ENCODE data around the gene UQCRQ.

The UQCRQ gene

GRCh38 chr5:132866342-132867045 is at the start of gene UQCRQ, which contains the start of gene GDF9:
Gene UQCRQ, plus strand, starts transcription at chr5:132866642. Its CDS starts 240 bp downstream, at chr5:132866882.
Gene GDF9, minus strand, starts transcription at chr5:132866469. Its CDS starts 1,936 bp downstream, at chr5:132864533.
- peak; percentile 82 for DNase-seq

DNA sequence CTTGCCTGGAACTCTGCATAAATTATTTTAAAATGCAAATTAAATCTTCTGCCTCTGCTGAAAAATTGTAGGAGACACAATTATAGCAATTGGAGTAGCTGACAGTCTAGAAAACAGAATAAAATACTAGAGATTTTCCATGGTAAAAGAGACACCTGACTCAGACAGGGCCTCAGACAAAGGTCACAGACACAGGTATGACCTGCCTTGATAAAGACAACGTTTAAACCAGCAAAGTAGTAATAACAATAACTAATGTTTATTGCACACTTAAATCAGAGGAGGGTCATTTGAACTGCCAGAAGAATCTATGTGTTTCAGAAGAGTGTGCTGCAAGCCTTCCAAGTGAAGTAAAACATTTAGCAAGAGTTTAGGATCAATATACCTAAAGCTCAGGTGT is 49.4 kb upstream of the UQCRQ start:
- DNase-seq: no peak

DNA sequence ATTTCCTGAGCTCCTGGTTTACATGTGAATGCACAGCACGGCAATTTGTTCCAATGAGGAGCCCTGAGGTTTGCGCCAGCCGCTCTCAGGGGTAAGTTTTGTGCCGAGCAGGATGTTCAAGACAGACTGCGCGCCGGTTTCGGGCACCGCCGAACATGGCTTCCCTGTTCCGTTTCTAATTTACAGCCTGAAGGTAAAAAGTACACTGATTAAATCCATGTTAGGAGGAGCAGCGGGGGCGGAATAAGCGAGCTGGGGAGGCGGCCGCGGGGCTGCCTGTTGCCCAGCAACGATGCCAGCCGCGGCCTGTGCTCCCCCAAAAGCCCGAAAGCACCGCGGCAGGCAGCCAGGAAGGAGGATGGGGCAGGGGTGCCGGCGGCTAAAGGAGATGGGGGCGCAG is 47.0 kb upstream of the UQCRQ start:
- no peak for DNase-seq

- DNase-seq: peak; percentile 80
Observed at GRCh38 chr5:132820162-132820754, 46.2 kb upstream of the UQCRQ start.

GRCh38 chr5:132821350-132821749 is 45.1 kb upstream of the UQCRQ start:
- DNase-seq: no peak

- no peak for DNase-seq
Observed at GRCh38 chr5:132821791-132822190, 44.7 kb upstream of the UQCRQ start.

DNA sequence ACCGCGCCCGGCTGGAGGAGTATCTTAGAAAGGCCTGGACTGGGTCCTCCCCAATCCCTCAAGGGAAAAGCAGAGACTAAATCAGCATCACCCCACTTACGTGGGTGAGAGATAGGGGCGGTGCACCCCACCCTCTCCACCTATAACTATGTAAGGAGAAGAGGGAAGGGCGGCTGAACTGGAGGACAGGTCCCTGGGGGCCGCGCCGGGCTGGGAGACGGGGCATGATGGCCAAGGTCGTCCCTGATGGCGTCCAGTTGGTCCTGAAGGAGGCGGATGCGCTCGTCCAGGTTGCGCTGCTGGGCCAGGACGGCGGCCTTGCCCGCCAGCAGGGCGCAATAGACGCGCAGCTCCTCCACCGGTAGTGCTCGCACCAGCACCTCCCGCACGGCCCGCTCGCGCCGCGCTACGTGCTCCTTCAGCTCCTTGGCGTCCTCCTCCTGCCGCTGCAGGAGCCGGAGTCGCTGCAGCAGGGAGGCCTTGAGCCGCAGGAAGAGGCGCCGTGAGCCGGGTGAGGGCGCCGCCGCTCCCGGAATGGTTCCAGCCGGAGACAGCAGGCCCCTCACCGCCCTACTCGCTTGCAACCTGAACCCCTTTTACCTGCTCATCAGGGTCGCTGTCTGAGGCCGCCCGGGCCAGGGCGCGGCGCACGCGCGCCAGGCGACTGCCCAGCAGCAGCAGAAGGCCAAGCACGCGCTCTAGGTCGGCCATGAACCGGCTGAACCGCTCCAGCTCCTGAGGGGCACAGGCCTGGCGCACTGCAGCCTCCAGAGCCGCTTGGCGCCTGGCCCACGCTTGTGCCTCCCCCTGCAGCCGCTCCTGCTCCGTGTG is 43.6 kb upstream of the UQCRQ start:
- DNase-seq: no peak

GRCh38 chr5:132823481-132824050 is 42.9 kb upstream of the UQCRQ start:
- no peak for DNase-seq

- no peak for DNase-seq
Observed at GRCh38 chr5:132824426-132824825, 42.0 kb upstream of the UQCRQ start.

DNA sequence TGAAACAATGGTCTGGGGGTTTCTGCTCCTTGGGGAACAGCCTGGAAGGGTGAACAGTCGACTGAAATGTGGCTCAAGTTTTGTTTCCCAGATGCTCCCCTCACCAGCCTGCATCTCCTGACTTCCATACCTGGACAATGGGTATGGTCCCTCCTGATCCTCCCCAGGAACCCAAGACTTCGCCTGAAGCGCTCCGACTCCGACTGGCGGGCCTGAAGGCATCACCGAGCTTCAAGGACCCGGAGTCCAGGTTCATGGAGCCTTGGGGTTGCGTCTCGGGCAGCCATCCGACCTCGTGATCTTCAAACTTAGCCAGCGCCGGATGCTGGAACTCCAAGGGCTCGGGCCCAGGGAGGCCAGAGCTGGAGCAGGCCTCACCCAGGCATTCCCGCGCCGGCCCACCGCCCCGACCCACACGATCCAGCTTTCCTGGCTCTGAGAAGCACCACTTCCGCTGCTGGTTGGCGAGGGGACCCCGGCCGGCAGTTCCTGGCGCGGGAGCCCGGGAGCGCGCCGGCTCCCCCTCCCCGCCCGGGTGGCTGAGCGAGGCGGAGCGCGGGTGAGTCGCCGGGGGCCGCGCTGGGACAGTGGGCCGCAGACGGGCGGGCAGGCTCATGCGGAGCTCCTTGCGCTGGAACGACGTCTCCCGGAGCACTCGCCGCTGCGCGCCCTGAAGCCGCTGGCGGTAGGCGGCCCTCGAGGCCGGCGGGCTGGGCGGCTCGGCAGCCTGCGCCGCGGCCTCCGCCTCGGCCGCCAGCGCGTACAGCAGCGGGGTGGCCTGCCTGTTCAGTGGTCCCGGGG is 41.2 kb upstream of the UQCRQ start:
- DNase-seq: no peak

GRCh38 chr5:132825834-132826391 is 40.5 kb upstream of the UQCRQ start:
- DNase-seq: no peak

DNA sequence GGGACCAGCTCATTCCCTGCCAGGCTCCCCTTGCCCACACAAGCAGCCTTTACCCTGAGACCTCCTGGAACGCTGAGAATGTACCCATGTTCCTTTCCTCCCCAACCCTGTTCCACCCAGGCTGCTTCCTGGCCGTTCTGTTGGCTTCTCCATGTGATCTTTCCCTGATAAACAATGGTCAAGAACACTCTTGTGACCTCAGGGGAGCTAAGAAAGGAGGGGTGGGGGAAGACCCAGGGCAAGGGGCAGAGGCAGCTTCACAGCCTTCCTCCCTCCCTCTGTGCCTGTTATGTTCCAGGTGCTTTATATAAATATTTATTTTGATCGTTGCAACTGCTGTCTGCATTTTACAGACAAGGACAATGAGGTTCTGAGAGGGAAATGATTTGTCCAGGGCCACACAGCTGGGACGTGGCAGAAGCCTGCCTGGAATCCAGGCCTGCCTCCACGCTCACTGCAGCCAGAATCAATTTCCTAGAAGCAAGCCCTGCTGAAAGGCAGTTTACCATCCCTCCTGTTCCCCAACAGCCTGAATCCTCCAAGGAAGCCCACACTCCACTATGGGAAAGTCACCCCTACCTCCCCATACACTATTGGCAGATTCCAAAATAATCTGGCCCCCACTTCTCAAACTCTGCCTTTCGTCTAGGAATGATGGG is 39.9 kb upstream of the UQCRQ start:
- DNase-seq: no peak

- no peak for DNase-seq
Observed at GRCh38 chr5:132827943-132828673, 38.3 kb upstream of the UQCRQ start.

DNA sequence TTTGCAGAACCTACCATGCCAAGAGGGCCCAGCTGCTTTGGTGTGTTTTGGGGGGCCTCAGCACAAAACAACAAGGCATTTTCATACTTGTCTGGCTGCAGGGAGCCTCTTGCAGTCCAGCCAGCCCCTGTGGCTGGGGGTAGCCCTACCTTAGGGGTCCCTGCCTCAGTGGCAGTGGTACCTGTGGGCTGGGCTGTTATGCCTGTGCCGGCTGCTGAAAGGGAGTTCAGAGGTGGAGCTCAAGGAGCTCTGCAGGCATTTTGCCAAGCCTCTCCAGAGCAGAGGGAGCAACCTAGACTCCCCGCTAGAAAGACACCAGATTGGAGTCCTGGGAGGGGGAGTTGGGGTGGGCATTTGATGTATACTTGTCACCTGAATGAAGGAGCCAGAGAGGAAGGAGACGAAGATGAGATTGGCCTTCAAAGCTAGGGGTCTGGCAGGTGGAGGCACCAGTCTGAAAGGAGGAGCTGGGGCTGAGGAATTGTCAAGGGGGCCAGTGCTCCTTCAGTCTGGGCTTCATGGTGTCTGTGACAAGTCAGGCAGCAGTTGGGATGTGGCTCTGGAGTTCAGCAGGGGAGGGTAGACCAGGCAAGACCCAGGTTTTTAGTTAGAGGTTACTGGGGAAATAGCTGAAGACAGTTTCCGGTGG is 37.5 kb upstream of the UQCRQ start:
- DNase-seq: no peak

DNA sequence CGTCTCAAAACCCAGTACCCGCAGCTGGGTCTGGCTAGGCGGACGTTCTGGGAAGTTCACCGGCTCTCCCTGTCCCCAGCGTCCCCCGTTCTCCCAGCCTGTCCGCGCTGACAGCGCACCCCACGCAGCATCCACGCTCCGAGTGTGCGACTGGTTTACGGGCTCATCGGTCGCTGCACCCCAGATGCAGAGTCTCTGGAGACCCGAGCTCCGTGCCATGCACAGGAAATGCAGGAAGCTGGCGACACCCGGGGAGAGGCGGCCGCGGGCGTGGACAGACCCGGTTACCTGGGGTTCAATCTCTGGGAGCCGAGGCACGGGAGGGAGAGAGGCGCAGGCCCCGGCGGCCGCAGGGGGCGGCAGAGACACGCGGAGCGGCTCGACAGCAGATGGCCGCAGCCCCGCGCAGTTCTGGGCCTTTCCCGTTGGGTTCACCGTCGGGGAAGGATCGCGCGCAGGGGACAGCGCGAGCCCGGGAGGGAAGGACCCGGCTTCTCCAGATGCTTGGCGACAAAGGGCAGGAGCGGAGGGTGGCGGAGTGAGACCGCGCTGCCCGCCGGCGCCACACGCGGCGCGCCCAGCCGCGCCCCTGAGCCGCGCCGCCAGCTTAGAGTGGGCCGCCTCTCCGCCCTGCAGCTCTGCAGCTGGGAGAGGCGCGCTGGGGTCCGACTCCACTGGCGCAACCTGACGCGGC is 36.6 kb upstream of the UQCRQ start:
- DNase-seq: peak; percentile 55

DNA sequence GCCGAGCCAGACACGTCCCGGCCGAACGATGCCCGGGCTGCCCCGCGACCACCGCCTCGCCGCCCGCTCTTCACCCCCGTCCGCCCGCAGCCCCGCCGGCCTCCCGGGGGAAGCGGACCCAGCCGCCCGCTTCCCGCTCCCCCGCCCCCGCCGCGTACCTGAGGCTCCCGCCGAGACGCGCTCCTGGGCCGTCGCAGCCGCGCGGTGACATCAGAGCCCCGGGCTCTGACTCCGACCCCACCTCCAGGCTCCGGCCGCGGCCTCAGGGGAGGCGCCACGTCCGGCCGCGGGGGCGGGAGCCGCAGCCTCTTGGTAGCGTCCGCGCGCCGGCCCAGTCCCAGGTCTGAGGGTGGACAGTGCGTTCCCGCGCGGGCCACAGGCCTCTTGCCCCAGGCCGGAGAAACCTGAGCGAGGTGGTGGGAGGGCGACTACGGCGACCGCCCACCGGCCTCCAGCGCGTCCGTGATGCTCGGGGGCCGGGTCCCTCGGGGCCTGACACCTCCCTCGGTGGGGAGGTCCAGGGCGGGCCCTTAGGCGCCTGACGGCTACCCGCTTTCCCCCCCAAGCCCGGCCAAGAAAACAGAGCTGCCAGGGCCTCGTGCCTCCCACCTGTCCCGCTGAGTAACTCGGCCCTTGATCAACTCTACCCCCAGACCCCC is 35.9 kb upstream of the UQCRQ start, which contains the start of gene SHROOM1:
TSS of gene SHROOM1 (minus strand) at position 212 of the 659 bp plus-strand sequence. CDS start 4,507 bp downstream, outside the sequence.
- DNase-seq: no peak

DNA sequence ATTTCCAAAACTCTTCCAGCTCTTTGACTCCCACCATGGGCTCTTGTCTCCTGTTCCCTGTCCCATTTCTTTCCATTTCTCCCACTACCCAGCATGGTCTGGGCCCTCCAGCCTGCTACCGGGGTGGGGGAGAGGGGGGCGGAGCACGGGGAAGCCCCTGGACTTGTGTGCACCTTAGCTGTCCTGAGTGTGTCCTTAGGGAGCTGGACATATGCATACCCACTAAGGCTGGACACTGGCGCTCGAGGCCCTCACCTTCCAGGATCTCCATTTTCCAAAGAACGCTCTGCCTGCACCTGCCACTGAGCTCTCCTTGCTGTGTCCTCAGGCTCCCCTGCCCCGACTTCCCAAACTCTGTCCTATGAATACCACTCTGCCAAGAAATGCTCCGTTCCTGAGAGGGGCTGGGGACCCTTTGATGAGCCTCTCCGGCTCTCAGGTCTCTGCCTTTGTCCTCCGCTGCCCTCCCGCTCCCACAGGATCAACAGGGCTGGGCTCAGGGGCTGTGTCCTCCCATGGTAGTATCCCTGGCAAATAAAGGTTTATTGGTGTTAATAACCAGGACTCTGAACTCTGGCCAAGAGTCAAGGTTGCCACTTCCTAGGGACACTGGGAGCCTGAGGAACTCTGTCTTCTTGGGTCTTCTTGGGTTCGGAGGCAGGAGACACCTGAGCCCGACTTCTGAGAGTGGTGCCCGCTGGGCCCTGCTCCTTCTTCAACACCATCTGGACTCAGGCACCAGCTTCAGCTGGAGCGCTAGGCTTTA is 35.2 kb upstream of the UQCRQ start:
- DNase-seq: no peak

- no peak for DNase-seq
Observed at GRCh38 chr5:132832612-132833011, 33.8 kb upstream of the UQCRQ start.
